ENCODE results near the gene CATSPER1.

DNA sequence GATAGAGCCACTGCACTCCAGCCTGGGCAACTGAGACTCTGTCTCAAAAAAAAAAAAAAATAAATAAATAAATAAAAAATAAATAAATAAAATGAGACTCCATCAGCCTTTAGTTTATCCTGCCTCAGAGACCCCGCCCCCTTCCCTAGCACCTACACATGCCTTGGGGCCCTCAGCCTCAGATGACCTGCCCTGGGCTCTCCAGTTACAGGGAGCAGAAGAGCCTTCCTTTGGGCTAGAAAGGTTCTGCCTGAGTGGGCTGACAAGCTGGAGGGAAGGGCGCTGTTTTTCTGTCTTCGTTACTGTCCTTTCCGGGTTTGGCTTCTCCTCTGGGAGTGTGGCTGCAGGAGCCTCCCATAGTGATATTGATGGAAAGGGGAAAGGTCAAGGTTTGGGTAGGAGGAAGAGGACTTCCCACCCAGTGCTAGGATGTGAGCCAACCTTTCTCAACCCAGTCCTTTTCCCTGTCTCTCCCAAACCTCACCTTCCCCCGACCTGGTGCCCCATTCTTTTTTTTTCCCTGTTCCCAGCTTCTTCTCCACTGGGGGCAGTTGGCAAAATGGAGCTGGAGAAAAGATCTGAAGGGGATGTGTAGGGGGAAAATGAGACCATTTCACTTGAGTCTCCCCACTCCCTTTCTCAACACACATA, 24.4 kb upstream of the CATSPER1 start:
- TF ChIP-seq, protein P1, sequence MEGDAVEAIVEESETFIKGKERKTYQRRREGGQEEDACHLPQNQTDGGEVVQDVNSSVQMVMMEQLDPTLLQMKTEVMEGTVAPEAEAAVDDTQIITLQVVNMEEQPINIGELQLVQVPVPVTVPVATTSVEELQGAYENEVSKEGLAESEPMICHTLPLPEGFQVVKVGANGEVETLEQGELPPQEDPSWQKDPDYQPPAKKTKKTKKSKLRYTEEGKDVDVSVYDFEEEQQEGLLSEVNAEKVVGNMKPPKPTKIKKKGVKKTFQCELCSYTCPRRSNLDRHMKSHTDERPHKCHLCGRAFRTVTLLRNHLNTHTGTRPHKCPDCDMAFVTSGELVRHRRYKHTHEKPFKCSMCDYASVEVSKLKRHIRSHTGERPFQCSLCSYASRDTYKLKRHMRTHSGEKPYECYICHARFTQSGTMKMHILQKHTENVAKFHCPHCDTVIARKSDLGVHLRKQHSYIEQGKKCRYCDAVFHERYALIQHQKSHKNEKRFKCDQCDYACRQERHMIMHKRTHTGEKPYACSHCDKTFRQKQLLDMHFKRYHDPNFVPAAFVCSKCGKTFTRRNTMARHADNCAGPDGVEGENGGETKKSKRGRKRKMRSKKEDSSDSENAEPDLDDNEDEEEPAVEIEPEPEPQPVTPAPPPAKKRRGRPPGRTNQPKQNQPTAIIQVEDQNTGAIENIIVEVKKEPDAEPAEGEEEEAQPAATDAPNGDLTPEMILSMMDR (conservative IDR thresholded peaks at IDR 0.05; ENCODE audit: low read depth, low read length) = no peak
- TF ChIP-seq EZH2phosphoT487 (IDR thresholded peaks at IDR 0.05; ENCODE audit: borderline replicate concordance, low read length) (no peak), EZH2 (IDR thresholded peaks at IDR 0.05; ENCODE audit: low read length, unreplicated experiment) (no peak)
